SU-DHL-6 (cell line): Measurements from ENCODE around the gene OR51F2.
"Not testable (repeated sequence)": the region's sequence is repeated elsewhere in the genome, so short reads cannot be mapped to it uniquely, and the experiment has no call there.

Experiments used
- H2AFZ ChIP-seq: fragments of 200-600 bp; sonication (generic); 2 replicates; pipeline ENCODE4 v1.6.1; 2014; ENCODE audit warnings: low read depth, mild to moderate bottlenecking, moderate library complexity, mixed read lengths, antibody characterized with exemption, low read length; ENCODE audit not compliant: severe bottlenecking
- H3F3A ChIP-seq: fragments of 200-600 bp; shearing (Covaris generic); 2 replicates; pipeline ENCODE4 v1.6.0; 2016; ENCODE audit warnings: antibody characterized with exemption, mild to moderate bottlenecking; ENCODE audit not compliant: insufficient read depth
- H3K27ac ChIP-seq: fragments of 200-600 bp; sonication (generic); 2 replicates; pipeline ENCODE4 v1.5.1; 2016; ENCODE audit warnings: low read depth, mild to moderate bottlenecking, low read length, moderate library complexity, mixed read lengths
- H3K27me3 ChIP-seq: fragments of 200-600 bp; sonication (generic), shearing (Covaris generic); 2 replicates; pipeline ENCODE4 v1.6.0; 2014; ENCODE audit warnings: mild to moderate bottlenecking, low read length
- H3K36me3 ChIP-seq: fragments of 200-600 bp; sonication (generic); 2 replicates; pipeline ENCODE4 v1.6.1; 2014; ENCODE audit warnings: mild to moderate bottlenecking, low read length, mixed read lengths
- H3K4me2 ChIP-seq: fragments of 300-600, 200-600 bp; shearing (Covaris generic), sonication (generic); 2 replicates; pipeline ENCODE4 v1.6.0; 2014; ENCODE audit warnings: low read length, low read depth, mild to moderate bottlenecking; ENCODE audit not compliant: poor library complexity, severe bottlenecking
- H3K4me3 ChIP-seq: fragments of 200-600 bp; sonication (generic); 2 replicates; pipeline ENCODE4 v1.5.1; 2014; ENCODE audit warnings: antibody characterized with exemption, low read length, mild to moderate bottlenecking, mixed read lengths; ENCODE audit not compliant: insufficient read depth, poor library complexity, severe bottlenecking
- H3K79me2 ChIP-seq: fragments of 200-600 bp; sonication (generic); 2 replicates; pipeline ENCODE4 v1.6.1; 2014; ENCODE audit warnings: mild to moderate bottlenecking, low read length, moderate library complexity; ENCODE audit not compliant: insufficient read depth
- H3K9ac ChIP-seq: fragments of 200-600 bp; sonication (generic); 2 replicates; pipeline ENCODE4 v1.7.0; 2014; ENCODE audit warnings: mild to moderate bottlenecking, low read length
- H3K9me2 ChIP-seq: fragments of 200-600 bp; sonication (generic); replicated peaks from 2 replicates; pipeline ENCODE4 v1.6.1; 2014; ENCODE audit warnings: low read length; ENCODE audit not compliant: insufficient read depth
- H3K9me3 ChIP-seq: fragments of 200-600 bp; sonication (generic); 2 replicates; pipeline ENCODE4 v1.6.1; 2014; ENCODE audit warnings: low read length, mixed read lengths; ENCODE audit not compliant: insufficient read depth
- H4K20me1 ChIP-seq: fragments of 200-600 bp; sonication (generic); 2 replicates; pipeline ENCODE4 v1.6.1; 2014; ENCODE audit warnings: low read depth, mild to moderate bottlenecking, antibody characterized with exemption, low read length, moderate library complexity, mixed read lengths
- EZH2phosphoT487 ChIP-seq: fragments of 200-600 bp; sonication (generic), shearing (Covaris generic); conservative IDR thresholded peaks from 2 replicates; pipeline ENCODE4 v1.6.1; 2018; ENCODE audit warnings: mild to moderate bottlenecking, antibody characterized with exemption, low read length, moderate library complexity, mixed read lengths
- TF ChIP-seq, protein P1 (sequence below): fragments of 200-600 bp; sonication (generic); IDR thresholded peaks from one replicate; pipeline ENCODE4 v1.5.1; 2017; ENCODE audit warnings: antibody characterized with exemption, mild to moderate bottlenecking, low read length, moderate library complexity; ENCODE audit not compliant: insufficient read depth, poor library complexity, severe bottlenecking

OR51F2 gene

DNA sequence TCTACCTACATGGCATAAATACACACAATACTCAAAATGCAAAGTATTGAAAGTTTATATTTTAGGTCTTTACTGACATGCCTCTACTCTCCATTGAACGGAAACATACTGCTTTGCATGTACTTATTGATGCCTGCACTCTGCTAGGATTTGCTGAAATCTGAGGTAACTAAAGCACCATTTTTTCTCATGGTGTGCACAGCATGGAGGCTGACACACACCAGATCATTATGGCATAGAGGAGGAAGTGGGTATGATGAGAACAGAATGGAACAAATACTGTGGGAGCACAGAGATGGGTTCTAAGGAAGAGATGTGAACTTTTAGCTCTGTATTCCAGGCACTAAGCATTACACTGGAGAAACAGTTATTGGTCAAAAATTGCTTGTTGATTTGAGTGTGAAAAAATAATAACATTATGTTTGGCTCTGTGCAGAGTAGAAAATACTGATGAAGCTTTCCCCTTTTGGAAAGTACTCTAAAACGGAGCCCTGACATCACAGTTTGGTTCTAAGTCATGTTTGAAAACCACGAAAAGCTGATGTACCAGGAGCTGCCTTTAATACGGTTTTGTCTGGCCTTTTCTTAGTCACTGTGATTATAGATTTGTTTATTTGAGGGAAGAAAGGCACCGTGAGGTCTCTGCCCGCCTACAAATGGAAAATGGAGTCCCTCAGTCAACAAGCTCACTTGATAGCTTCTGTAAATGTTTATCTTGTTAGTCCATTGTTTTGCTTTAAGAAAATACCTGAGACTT lies 22.5 kb upstream of the OR51F2 start:
- H4K20me1 ChIP-seq = no peaks in the 10 kb centered on the region
- H2AFZ ChIP-seq = no peak overlapping the region
- H3F3A ChIP-seq = no peaks in the 10 kb centered on the region
- no peaks in the 10 kb centered on the region for H3K79me2 ChIP-seq
- TF ChIP-seq, protein P1, sequence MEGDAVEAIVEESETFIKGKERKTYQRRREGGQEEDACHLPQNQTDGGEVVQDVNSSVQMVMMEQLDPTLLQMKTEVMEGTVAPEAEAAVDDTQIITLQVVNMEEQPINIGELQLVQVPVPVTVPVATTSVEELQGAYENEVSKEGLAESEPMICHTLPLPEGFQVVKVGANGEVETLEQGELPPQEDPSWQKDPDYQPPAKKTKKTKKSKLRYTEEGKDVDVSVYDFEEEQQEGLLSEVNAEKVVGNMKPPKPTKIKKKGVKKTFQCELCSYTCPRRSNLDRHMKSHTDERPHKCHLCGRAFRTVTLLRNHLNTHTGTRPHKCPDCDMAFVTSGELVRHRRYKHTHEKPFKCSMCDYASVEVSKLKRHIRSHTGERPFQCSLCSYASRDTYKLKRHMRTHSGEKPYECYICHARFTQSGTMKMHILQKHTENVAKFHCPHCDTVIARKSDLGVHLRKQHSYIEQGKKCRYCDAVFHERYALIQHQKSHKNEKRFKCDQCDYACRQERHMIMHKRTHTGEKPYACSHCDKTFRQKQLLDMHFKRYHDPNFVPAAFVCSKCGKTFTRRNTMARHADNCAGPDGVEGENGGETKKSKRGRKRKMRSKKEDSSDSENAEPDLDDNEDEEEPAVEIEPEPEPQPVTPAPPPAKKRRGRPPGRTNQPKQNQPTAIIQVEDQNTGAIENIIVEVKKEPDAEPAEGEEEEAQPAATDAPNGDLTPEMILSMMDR = no peak
- TF ChIP-seq EZH2phosphoT487 = no peak
- H3K36me3 ChIP-seq = no peaks in the 10 kb centered on the region
- no peak overlapping the region for H3K27ac ChIP-seq
- H3K27me3 ChIP-seq = no peaks in the 10 kb centered on the region
- H3K4me2 ChIP-seq = no peak overlapping the region
- no peaks in the 10 kb centered on the region for H3K9me3 ChIP-seq
- H3K4me3 ChIP-seq = no peak overlapping the region
- no peaks in the 10 kb centered on the region for H3K9me2 ChIP-seq
- no peak overlapping the region for H3K9ac ChIP-seq

DNA sequence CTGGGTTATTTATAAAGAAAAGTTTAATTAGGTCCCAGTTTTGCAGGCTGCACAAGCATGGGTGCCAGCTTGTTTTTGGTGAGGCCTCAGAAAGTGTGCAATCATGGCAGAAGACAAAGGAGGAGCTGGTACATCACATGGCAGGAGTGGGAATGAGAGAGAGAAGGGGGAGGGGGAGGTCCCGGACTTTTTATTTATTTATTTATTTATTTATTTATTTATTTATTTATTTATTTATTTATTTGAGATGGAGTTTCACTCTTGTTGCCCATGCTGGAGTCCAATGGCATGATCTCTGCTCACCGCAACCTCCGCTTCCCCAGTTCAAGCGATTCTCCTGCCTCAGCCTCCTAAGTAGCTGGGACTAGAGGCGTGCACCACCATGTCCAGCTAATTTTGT lies 19.8 kb upstream of the OR51F2 start:
- H3K36me3 ChIP-seq, H3F3A ChIP-seq, H3K9ac ChIP-seq, H3K9me2 ChIP-seq, H3K79me2 ChIP-seq, H3K9me3 ChIP-seq, H2AFZ ChIP-seq, H3K27ac ChIP-seq, H3K4me3 ChIP-seq, H3K27me3 ChIP-seq, H3K4me2 ChIP-seq, H4K20me1 ChIP-seq: not testable (repeated sequence)

DNA sequence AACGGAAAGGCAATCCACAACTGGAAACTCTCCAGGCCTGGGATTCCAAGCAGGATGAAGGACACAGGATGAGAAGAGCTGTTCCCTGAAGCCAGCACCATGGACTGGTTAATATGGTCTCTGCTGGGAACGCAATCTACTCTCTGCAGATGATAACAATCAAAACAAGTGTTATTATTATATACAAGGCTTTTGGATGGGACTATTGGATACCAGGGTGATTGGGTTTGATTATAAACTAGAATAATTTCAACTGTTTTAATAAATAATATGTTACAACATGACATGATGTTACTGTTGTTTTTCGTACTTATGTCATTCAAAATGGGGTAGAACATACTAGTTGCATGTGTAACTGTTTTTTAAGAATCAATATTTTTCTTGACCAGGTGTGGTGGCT lies 16.8 kb upstream of the OR51F2 start, which contains the start of gene OR52R1:
OR52R1 (minus strand) TSS at position 101 of the 400 bp plus-strand sequence; CDS start at position 101, 0 bp downstream.
- no peak within 1 kb of the TSS for H3K9ac ChIP-seq
- TF ChIP-seq EZH2phosphoT487 = no peak
- TF ChIP-seq, protein P1 = no peak
- H2AFZ ChIP-seq = no peak within 1 kb of the TSS
- no peaks in the 10 kb centered on the region for H3F3A ChIP-seq
- H3K36me3 ChIP-seq = no peaks in the 10 kb centered on the region
- H3K27ac ChIP-seq = no peak within 1 kb of the TSS
- H3K4me3 ChIP-seq = no peak within 1 kb of the TSS
- H4K20me1 ChIP-seq = no peaks in the 10 kb centered on the region
- no peaks in the 10 kb centered on the region for H3K79me2 ChIP-seq
- no peaks in the 10 kb centered on the region for H3K9me3 ChIP-seq
- no peaks in the 10 kb centered on the region for H3K9me2 ChIP-seq
- H3K27me3 ChIP-seq = no peaks in the 10 kb centered on the region
- H3K4me2 ChIP-seq = no peak within 1 kb of the TSS

DNA sequence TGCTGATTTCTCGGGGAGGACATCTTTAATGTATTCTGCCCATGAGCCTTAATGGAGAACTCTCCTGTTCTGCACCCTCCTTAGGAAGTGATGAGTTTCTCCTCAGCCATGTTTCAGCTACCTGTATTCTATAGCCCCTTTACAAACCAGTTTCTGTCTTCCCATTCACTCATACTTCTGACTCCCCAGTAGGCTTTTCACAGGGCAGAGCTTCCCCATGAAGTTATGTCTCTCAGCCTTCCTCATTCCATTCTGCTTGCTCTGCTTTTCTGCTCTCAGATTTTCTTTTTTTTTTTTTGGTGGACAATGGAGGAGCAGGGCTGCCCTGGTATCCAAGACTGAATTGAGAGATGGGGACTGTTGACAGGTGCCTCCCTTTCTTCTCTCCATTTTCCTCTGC lies 12.6 kb upstream of the OR51F2 start:
- H2AFZ ChIP-seq = no peak overlapping the region
- H3K27me3 ChIP-seq = no peaks in the 10 kb centered on the region
- H3K79me2 ChIP-seq = no peaks in the 10 kb centered on the region
- H3K9me2 ChIP-seq = no peaks in the 10 kb centered on the region
- no peaks in the 10 kb centered on the region for H3F3A ChIP-seq
- H3K27ac ChIP-seq = no peak overlapping the region
- H3K36me3 ChIP-seq = no peaks in the 10 kb centered on the region
- no peaks in the 10 kb centered on the region for H3K9me3 ChIP-seq
- H3K4me2 ChIP-seq = no peak overlapping the region
- H3K4me3 ChIP-seq = no peak overlapping the region
- no peak for TF ChIP-seq EZH2phosphoT487
- TF ChIP-seq, protein P1 = no peak
- no peaks in the 10 kb centered on the region for H4K20me1 ChIP-seq
- H3K9ac ChIP-seq = no peak overlapping the region
